Activated B cell treated with CpG ODN at 0.5 μM for 24 hours (primary cell): ENCODE measurements around the gene SCART1. TPM values are rescaled to one million over a fixed set of nuclear protein-coding genes. Genes with fewer than 3 reads are reported as not detected.

ENCODE experiments used
- ATAC-seq: fragments of 200-7000 bp; cut with Tn5 transposase; one replicate; pipeline ENCODE4 v1.10.0; 2021; ENCODE audit warnings: low read depth, mild to moderate bottlenecking, moderate library complexity
- CTCF ChIA-PET: fragments of 350-600 bp; sonication (Branson Sonifier 250); formaldehyde crosslinking; loops from one replicate; lab custom pipeline; 2021; ENCODE audit warnings: antibody characterized with exemption; lab: Charles Lee
- POLR2A ChIA-PET: fragments of 350-600 bp; sonication (Branson Sonifier 250); formaldehyde crosslinking; loops from one replicate; lab custom pipeline; 2021; ENCODE audit warnings: antibody characterized with exemption; lab: Charles Lee
- DNase-seq: peaks from one replicate; pipeline ENCODE4 v3.0.0; 2022
- H3K27ac Mint-ChIP-seq: one replicate; pipeline ENCODE4 v1.8.0; 2020; ENCODE audit warnings: mixed read lengths
- H3K27me3 Mint-ChIP-seq: one replicate; pipeline ENCODE4 v1.8.0; 2021; ENCODE audit warnings: mixed read lengths
- H3K36me3 Mint-ChIP-seq: one replicate; pipeline ENCODE4 v1.8.0; 2021; ENCODE audit warnings: low read depth, mixed read lengths
- H3K4me1 Mint-ChIP-seq: one replicate; pipeline ENCODE4 v1.8.0; 2021; ENCODE audit warnings: mixed read lengths
- H3K4me3 Mint-ChIP-seq: one replicate; pipeline ENCODE4 v1.8.0; 2020; ENCODE audit warnings: mild to moderate bottlenecking, mixed read lengths
- H3K9me3 Mint-ChIP-seq: one replicate; pipeline ENCODE4 v1.8.0; 2020; ENCODE audit warnings: mixed read lengths
- intact Hi-C: fragments of 100-400 bp; cut with micrococcal nuclease; formaldehyde crosslinking; loops from one replicate; pipeline ENCODE4 v1.15.1; 2024
- total RNA-seq: library from RNA; stranded (reverse); gene quantifications from 2 replicates; pipeline ENCODE4 v1.2.3, GENCODE V29; 2022
- TF ChIP-seq, protein P1 (sequence below): fragments of 200-600 bp; IDR thresholded peaks from one replicate; pipeline ENCODE4 v1.8.0; 2022; ENCODE audit warnings: antibody characterized with exemption, mild to moderate bottlenecking

The SCART1 gene
- total RNA-seq, 1 donor from 2014 or later, result 2.8 TPM

DNA sequence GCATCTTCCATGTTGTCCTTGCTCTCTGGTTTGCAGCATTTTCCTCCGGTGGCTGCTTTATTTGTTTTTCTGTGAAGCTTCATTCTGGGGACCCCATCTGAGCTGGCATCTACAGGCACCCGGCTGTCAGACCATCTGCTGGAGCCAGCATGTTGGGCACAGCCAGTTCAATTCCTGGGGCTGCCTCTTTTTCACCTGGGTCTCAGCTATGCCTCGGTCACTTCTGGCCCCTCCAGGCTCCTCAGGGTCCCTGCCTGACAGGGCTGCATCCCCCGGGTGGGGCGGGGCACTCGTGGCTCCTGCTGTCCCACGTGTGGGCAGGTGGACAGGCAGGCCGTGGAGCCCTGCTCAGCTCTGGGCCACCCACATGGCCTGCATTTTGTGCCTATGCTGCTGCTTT is 8.1 kb downstream of the SCART1 start:
- no peaks in the 10 kb centered on the region for H3K9me3 Mint-ChIP-seq
- no peak for ATAC-seq
- H3K36me3 Mint-ChIP-seq, result no peaks in the 10 kb centered on the region
- H3K27me3 Mint-ChIP-seq, result no peaks in the 10 kb centered on the region
- H3K27ac Mint-ChIP-seq, result no peak overlapping the region
- intact Hi-C loops, result no loop called here
- H3K4me1 Mint-ChIP-seq, result no peaks in the 10 kb centered on the region
- ChIA-PET POLR2A (no interaction called here), CTCF (no interaction called here)
- TF ChIP-seq, protein P1, sequence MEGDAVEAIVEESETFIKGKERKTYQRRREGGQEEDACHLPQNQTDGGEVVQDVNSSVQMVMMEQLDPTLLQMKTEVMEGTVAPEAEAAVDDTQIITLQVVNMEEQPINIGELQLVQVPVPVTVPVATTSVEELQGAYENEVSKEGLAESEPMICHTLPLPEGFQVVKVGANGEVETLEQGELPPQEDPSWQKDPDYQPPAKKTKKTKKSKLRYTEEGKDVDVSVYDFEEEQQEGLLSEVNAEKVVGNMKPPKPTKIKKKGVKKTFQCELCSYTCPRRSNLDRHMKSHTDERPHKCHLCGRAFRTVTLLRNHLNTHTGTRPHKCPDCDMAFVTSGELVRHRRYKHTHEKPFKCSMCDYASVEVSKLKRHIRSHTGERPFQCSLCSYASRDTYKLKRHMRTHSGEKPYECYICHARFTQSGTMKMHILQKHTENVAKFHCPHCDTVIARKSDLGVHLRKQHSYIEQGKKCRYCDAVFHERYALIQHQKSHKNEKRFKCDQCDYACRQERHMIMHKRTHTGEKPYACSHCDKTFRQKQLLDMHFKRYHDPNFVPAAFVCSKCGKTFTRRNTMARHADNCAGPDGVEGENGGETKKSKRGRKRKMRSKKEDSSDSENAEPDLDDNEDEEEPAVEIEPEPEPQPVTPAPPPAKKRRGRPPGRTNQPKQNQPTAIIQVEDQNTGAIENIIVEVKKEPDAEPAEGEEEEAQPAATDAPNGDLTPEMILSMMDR, result no peak
- H3K4me3 Mint-ChIP-seq, result no peak overlapping the region
- DNase-seq, result no peak

DNA sequence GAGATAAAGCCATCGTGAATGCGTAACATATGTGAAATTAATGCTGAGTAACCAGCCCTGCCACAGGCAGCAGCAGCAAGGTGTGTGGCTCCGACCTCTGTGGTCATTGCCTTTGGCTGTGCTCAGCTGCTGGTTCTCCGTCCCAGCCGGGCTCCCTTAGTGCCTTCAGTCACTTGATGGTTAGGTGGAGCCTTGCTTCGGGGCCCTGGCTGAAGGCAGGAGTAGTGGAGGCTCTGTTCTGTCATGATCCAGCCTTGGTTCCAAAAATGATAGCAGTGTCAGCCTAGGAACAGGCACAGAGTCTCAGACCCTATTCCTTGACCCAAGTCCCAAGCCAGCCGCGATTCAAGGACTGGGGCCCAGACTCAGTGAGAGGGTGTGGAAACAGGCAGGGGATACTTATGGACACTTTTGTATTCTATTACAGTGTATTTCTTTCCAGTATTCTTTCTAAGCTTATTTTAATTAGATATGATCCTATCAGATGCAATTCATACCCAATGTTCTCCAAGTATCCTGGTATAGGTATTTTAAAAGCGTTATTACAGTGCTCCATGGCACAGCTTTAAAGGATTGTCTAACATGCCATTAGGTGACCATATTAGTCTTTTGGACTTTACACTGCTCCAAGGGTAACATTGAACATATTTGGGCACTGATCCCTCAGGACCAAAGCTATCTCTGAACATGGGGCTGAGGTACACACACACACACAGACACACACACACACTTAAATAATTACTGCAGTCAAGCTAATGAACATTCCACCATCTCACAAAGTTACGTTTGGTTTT is 9.0 kb downstream of the SCART1 start:
- Mint-ChIP-seq H3K27me3 (no peaks in the 10 kb centered on the region), H3K9me3 (no peaks in the 10 kb centered on the region), H3K4me3 (no peak overlapping the region), H3K4me1 (no peaks in the 10 kb centered on the region), H3K27ac (no peak overlapping the region), H3K36me3 (peaks cover 2% of the 10 kb centered on the region)
- no peak for ATAC-seq
- DNase-seq, result no peak
- intact Hi-C loops, result no loop called here
- CTCF ChIA-PET, result no interaction called here
- POLR2A ChIA-PET, result no interaction called here
- TF ChIP-seq, protein P1, result no peak

DNA sequence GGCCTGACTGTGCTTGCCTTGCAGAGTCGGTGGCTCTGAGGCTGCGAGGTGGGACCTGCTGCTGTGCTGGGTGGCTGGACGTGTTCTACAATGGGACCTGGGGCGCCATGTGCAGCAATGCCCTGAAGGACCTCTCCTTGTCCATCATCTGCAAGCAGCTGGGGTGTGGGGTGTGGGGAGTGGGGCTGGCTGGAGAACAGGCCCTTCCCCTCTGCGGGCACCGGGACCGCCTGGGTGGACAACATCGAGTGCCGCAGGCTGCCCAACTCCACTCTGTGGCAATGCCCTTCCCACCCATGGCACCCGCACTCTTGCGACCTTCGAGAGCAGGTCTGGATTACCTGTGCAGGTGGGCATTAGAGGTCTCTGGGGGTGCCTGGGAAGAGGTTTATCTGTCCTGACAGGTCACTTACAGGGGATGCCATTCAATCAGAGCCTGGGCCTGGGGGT is 10.9 kb downstream of the SCART1 start:
- peaks cover 12% of the 10 kb centered on the region for H3K36me3 Mint-ChIP-seq
- CTCF ChIA-PET, result no interaction called here
- intact Hi-C loops, result no loop called here
- peaks cover 4% of the 10 kb centered on the region for H3K9me3 Mint-ChIP-seq
- POLR2A ChIA-PET, result no interaction called here
- TF ChIP-seq, protein P1, result no peak
- no peaks in the 10 kb centered on the region for H3K4me1 Mint-ChIP-seq
- H3K4me3 Mint-ChIP-seq, result no peak overlapping the region
- DNase-seq, result no peak
- H3K27ac Mint-ChIP-seq, result no peak overlapping the region
- no peak for ATAC-seq
- H3K27me3 Mint-ChIP-seq, result no peaks in the 10 kb centered on the region

DNA sequence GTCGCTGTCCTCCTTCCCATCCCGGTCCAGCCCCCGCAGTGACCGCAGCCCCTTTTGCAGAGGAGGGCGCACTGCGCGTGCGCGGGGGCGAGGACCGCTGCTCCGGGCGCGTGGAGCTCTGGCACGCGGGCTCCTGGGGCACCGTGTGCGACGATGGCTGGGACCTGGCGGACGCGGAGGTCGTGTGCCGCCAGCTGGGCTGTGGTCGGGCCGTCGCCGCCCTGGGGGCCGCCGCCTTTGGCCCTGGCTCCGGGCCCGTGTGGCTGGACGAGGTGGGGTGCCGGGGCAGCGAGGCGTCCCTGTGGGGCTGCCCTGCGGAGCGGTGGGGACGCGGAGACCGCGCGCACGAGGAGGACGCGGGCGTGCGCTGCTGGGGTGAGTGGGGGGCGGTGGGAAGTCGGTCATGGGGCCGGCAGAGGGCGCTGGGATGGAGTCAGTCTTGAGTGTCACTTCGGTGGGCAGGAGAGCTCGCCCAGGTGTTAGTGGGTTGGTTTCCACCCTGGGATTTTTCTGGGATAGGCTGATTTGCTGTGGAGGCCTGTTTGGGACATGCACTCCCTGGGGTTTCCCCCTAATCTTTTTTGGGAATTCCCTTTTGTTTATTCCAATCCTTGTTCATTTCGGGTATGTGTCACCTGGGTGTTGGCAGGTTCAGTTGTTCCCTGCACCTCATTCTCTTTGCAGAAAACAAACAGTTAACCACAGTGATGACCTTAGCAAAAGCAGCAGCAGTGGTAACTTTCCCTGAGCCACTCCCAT is 11.6 kb downstream of the SCART1 start:
- CTCF ChIA-PET, result no interaction called here
- POLR2A ChIA-PET, result no interaction called here
- intact Hi-C loops, result no loop called here
- TF ChIP-seq, protein P1, result no peak
- Mint-ChIP-seq H3K36me3 (peaks cover 12% of the 10 kb centered on the region), H3K4me3 (no peak overlapping the region), H3K9me3 (peaks cover 4% of the 10 kb centered on the region), H3K27me3 (no peaks in the 10 kb centered on the region), H3K4me1 (no peaks in the 10 kb centered on the region), H3K27ac (no peak overlapping the region)
- ATAC-seq (no peak), DNase-seq (no peak)

DNA sequence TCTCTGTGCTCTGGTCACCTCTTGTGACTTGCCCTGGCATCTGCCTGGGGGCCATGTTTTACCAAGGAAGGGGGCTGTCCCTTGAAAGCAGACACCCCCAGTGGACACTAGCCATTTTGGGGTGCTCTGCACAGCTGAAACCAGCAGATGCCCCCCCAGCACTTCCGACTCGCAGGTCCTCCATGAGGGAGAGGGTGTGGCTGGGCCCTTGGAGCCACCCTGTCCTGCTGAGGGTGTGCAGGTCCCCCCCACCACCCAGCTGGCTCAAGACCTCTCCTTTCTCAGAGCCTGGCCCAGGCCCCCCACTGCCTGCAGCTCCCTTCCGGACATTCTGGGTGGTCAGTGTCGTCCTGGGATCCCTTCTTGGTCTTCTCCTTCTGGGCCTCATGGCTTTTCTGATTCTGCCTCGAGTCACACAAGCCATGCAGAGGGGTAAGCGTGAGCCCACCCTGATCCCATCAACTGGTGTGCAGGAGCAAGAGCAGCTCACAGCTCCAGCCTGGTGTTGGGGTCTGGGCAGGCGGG is 12.3 kb downstream of the SCART1 start:
- CTCF ChIA-PET, result no interaction called here
- Mint-ChIP-seq H3K4me3 (no peak overlapping the region), H3K36me3 (peaks cover 12% of the 10 kb centered on the region)

More for the DNA sequence above, 12.3 kb downstream of the SCART1 start:
- Mint-ChIP-seq H3K9me3 (peaks cover 4% of the 10 kb centered on the region), H3K27me3 (no peaks in the 10 kb centered on the region), H3K27ac (no peak overlapping the region), H3K4me1 (no peaks in the 10 kb centered on the region)
- ATAC-seq (no peak), DNase-seq (no peak)
- intact Hi-C loops, result no loop called here
- TF ChIP-seq, protein P1, result no peak
- POLR2A ChIA-PET, result no interaction called here
